Loucy (cell line): ENCODE data around the gene ZDHHC16.

Experiments
- EZH2phosphoT487 ChIP-seq: fragments of 200-600 bp; IDR thresholded peaks from 2 replicates; pipeline ENCODE4 v1.6.1; 2018; ENCODE audit warnings: antibody characterized with exemption, mild to moderate bottlenecking, moderate library complexity, borderline replicate concordance
- TF ChIP-seq, protein P1 (sequence below): fragments of 200-600 bp; sonication (generic); conservative IDR thresholded peaks from 2 replicates; pipeline ENCODE4 v1.5.1; 2014; ENCODE audit warnings: mild to moderate bottlenecking, antibody characterized with exemption, low read length

DNA sequence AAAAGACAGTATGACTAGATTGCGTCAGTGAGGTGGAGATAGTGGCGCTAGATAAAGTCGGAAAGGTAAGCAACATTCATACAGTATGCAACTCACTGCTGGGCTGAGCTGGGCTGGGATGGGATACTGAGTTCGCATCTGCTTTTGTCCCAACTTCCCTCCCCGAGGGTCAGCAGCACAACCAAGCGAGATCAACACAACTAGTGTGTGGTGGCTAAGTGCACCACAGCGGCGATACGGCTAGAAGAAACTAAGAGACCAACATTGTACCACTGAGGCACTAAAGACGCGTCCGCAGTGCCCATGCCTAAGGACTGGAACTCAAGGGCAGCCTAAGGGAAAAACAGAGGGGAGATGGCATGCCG is 636 bp upstream of the ZDHHC16 start:
- TF ChIP-seq, protein P1, sequence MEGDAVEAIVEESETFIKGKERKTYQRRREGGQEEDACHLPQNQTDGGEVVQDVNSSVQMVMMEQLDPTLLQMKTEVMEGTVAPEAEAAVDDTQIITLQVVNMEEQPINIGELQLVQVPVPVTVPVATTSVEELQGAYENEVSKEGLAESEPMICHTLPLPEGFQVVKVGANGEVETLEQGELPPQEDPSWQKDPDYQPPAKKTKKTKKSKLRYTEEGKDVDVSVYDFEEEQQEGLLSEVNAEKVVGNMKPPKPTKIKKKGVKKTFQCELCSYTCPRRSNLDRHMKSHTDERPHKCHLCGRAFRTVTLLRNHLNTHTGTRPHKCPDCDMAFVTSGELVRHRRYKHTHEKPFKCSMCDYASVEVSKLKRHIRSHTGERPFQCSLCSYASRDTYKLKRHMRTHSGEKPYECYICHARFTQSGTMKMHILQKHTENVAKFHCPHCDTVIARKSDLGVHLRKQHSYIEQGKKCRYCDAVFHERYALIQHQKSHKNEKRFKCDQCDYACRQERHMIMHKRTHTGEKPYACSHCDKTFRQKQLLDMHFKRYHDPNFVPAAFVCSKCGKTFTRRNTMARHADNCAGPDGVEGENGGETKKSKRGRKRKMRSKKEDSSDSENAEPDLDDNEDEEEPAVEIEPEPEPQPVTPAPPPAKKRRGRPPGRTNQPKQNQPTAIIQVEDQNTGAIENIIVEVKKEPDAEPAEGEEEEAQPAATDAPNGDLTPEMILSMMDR, result no peak
- TF ChIP-seq EZH2phosphoT487, result no peak
